Activated CD8-positive, alpha-beta memory T cell treated with anti-CD3 and anti-CD28 coated beads, Interleukin-2, amount 50 U/mL, for 24 hours (primary cell): ENCODE data around the gene CRABP2.

Source experiments
- DNase-seq: peaks from one replicate; pipeline ENCODE4 v3.0.0-alpha.2; 2020; ENCODE audit errors: extremely low read depth

CRABP2 gene

DNA sequence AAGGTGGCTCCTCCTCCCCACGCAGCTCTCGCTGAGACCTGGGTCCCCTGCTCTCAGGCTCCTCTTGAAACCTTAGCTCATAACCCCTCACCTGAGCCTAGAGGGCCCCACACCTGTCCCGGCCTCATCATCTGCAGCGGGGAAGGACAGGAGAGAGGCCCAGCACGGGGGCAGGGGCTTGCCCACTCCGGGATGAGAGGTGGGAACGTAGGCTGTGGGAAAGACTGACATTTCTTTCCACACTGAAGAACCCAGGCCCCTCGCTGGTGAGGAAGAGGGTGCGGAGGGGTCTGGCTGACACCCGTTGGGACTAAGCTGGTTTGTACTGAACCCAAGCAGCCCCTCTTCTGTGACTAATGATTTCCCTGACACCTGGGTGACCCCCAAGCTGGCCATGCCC lies 14.2 kb downstream of the CRABP2 start:
- no peak for DNase-seq

DNA sequence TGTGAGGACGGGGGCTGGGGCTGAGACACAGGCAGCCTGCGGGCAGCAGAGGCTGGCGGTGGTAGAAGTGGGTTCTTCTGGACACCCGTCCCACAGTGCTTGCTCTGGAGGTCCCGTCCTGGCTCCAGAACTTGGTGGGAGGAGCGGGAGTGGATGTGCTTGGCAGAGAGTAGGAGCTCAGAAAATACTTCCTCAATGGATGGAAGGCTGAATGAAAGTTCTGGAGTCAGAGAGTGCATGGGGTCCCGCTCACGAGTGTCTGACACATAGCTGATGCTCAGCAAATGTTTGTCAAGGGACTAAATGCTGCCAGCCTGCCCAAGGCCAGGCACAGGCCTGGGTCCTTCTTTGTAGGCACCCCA lies 14.7 kb downstream of the CRABP2 start:
- DNase-seq, result no peak

DNA sequence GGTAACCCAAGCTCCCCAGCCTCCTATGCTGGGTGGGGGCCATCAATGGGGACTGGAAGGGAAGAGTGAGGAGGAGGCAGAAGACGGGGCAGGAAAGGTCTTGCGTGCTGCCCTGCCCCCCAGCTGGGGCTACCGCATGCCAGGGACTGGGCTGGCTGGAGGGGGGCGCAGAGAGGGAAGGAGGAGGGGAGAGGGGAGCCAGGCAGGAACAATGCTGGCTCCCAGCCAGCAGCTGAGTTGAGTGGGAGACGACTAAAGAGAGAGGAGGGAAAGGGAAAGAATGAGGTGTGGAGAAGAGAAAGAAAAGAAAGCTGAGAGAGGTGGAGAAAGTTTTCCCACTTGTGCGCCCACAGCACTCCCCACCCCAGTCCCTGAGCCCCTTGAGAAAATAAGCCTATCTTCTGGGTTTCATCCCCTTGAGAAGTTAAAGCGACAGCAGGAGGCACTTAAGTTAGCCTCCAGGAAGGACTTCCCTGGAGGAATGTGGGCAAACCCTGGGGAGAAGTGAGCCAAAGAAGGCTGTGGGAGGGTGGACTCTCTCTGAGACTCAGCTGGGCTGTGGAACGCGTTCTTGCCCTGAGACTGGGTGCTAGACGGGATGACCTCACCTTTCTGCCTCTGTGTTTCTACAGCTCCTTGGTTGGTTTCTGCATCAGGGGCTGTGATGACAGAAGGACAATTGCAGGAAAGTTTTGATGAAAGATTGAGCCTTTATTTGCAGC lies 15.3 kb downstream of the CRABP2 start:
- DNase-seq, result no peak

GRCh38 chr1:156689035-156689952 lies 16.1 kb downstream of the CRABP2 start:
- DNase-seq, result peak; percentile 17

DNA sequence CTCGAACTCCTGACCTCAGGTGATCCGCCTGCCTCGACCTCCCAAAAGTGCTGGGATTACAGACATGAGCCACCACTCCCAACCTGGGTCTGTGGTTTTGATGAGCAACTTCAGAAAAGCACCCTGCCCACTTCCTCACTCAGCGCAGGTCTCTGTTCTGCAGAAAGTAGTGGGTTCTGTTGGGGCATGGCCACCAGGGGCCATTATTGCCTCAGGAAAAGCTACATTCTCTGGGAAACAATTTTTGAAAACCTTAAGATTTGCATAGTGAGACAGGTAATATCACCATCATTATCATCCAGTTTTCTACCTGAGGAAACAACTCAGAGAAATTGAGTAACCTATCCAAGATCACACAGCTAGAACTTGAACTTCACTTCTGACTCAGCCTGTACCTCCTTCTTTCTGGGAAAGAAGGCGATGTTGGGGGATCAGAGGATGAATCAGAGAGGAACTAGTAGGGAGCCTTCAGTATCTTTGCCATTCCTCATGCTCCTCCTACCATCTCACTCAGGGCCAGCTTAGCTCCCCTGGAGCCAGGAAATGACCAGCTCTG lies 21.1 kb downstream of the CRABP2 start:
- no peak for DNase-seq

GRCh38 chr1:156682166-156682890 lies 23.1 kb downstream of the CRABP2 start:
- no peak for DNase-seq

DNA sequence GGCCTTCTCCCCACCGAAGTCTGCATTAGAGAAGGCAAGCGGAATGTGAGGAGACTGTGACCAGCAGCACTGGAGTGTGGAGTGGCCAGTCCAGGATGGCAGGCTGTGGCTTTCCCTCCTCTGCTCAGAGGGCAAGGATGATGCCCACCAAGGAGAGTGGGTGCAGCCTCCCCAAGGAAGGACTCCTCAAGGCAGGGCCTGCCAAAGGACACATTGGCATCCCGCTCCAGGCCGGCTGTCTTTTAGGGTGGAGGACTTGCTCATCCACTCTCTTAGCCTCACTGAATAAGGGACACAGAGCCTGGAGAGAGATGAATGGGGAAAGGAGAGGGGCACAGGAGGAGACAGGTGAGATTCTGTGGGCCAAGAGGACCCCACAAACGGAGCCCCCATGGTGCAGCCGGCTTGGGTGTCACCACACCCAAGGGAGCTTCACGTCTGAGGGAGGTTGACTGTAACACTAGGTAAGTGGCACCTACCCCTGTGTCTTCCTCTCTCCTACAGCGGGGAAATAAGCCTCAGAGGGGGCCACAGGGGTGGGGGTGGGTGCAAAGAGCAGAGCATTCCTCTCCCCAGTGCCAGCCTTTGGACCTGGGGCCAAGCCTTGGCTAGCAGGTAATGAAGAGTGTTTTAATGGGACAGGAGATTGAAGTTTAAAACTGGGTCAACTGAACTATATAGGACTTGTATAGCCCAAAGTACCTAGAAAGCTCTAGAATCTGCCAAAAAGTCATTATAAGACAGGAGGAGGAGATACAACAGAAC lies 24.0 kb downstream of the CRABP2 start:
- no peak for DNase-seq

GRCh38 chr1:156680056-156680455 lies 25.3 kb downstream of the CRABP2 start:
- DNase-seq, result no peak

GRCh38 chr1:156677616-156678596 lies 27.5 kb downstream of the CRABP2 start:
- no peak for DNase-seq

- no peak for DNase-seq
Observed at GRCh38 chr1:156676820-156677615, 28.4 kb downstream of the CRABP2 start, which contains the start of gene NES. NES (minus strand) TSS chr1:156677407; CDS start chr1:156677264, 143 bp downstream.

- DNase-seq, result no peak
Observed at GRCh38 chr1:156676114-156676819, 29.1 kb downstream of the CRABP2 start.

GRCh38 chr1:156675210-156676113 lies 29.9 kb downstream of the CRABP2 start:
- no peak for DNase-seq

DNA sequence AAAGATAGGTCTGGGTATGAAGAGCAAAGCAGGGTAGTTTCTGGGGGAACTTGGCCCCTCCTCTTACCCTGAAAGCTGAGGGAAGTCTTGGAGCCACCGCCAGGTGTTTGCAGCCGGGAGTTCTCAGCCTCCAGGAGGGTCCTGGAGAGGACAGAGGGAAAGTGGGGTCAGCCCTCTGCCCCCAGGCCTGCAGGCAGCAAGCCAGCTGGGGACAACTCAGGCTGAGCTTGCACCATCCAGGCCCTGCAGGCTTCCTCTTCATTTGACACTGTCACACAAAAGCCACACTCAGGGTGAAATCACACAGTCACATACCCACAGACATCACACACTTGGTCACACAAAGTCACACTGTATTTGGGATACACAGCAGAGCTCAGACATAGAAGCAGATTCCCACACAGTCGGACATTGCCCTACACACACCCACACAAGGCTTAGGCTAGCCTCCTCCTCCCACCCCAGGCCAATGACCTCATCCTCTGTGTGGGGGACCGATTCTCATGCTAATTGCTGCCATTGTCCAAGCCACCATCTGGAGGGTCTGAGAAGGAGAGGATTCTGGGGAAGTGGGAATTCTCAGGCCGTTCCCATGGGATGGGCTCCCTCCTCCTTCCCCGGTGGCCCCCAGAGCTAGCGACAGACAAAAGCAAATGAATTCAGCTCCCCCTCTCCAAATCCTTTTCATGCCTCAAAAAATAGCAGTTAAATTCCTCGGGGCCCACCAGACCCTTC lies 31.8 kb downstream of the CRABP2 start:
- DNase-seq, result no peak

DNA sequence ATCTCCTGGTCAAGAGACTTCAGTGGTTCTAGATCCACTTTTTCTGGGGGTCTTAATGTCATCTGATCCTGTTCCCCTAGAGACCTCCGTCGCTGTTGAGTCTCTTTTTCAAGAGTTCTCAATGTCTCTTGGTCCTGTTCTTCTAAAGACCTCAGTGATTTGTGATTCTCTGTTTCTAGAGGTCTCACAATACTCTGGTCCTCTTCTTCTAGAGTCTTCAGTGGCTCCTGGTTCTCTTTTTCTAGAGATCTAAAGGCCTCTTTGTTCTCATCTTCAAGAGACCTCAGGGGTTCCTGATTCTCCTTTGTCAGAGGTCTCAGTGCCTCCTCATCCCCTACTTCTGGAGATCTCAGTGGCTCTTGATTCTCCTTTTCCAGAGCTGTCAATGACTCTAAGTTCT lies 33.6 kb downstream of the CRABP2 start:
- DNase-seq, result no peak

- no peak for DNase-seq
Observed at GRCh38 chr1:156670791-156671190, 34.6 kb downstream of the CRABP2 start.

DNA sequence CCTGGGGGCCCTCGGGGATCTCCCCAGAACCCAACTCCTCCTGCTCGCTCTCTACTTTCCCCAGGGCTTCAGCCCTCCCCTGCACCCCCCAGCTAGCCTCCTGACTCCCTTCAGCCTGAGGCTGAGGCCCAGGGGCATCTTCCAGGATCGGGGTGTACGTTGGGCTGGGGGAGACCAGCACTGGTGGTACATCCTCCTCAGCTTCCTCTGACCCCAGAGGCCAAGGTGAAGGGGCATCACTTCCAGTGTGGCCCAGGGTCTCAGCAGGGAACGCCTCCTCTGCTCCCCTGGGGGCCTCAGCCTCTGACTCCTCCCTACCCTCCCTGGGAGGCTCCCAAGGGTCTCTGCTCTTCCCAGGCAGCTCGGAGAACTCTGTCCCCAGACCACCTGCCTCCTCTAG lies 35.0 kb downstream of the CRABP2 start:
- no peak for DNase-seq

GRCh38 chr1:156669794-156670193 lies 35.6 kb downstream of the CRABP2 start:
- DNase-seq, result no peak
